Bronchial epithelial cell (primary cell): ENCODE measurements around the gene SETBP1. TPM values are rescaled to one million over a fixed set of nuclear protein-coding genes. Genes with fewer than 3 reads are reported as not detected.

ENCODE experiments used
- DNase-seq: peaks from one replicate; pipeline ENCODE4 v3.0.0-alpha.2; 2010; ENCODE audit warnings: low read depth
- FAIRE-seq: peaks from 2 replicates; lab custom pipeline; 2011; peaks lifted over from hg19 to GRCh38; lab: Jason Lieb, UNC
- H3K27me3 ChIP-seq: 2 replicates; pipeline ENCODE4 v1.5.1; 2011; ENCODE audit warnings: low read length; ENCODE audit not compliant: control insufficient read depth, insufficient read depth
- H3K36me3 ChIP-seq: 2 replicates; pipeline ENCODE4 v1.5.1; 2011; ENCODE audit warnings: low read length; ENCODE audit not compliant: control insufficient read depth, insufficient read depth
- H3K4me3 ChIP-seq: 2 replicates; pipeline ENCODE4 v1.5.1; 2011; ENCODE audit warnings: mild to moderate bottlenecking, low read depth, low read length, control low read depth
- CTCF ChIP-seq: IDR thresholded peaks from 2 replicates; pipeline ENCODE4 v1.5.1; 2011; ENCODE audit warnings: mild to moderate bottlenecking, moderate library complexity, low read length, control low read depth, inconsistent platforms; ENCODE audit not compliant: insufficient read depth, severe bottlenecking
- total RNA-seq: library from RNA; depleted of rRNA; stranded (reverse); fragments of >200 nt; gene quantifications from 2 replicates; pipeline ENCODE4 v1.2.1, GENCODE V29; 2014

SETBP1 gene
- total RNA-seq, 1 donor from 2014 or later, result 1.8 TPM

- Histone ChIP-seq H3K36me3 (no peaks in the 10 kb centered on the region), H3K4me3 (no peak overlapping the region), H3K27me3 (no peaks in the 10 kb centered on the region)
- TF ChIP-seq CTCF, result no peak
- DNase-seq (no peak), FAIRE-seq (no peak)
Measured at GRCh38 chr18:44849361-44849760, 168.7 kb downstream of the SETBP1 start.

- H3K27me3 ChIP-seq, result no peaks in the 10 kb centered on the region
- FAIRE-seq (no peak), DNase-seq (no peak)
- no peaks in the 10 kb centered on the region for H3K36me3 ChIP-seq
- no peak for TF ChIP-seq CTCF
- no peak overlapping the region for H3K4me3 ChIP-seq
Measured at GRCh38 chr18:44850001-44850400, 169.3 kb downstream of the SETBP1 start.

GRCh38 chr18:44851856-44852621 is 171.4 kb downstream of the SETBP1 start:
- Histone ChIP-seq H3K36me3 (no peaks in the 10 kb centered on the region), H3K4me3 (no peak overlapping the region), H3K27me3 (no peaks in the 10 kb centered on the region)
- no peak for TF ChIP-seq CTCF
- FAIRE-seq (peak; percentile 52), DNase-seq (no peak)

GRCh38 chr18:44852818-44853217 is 172.1 kb downstream of the SETBP1 start:
- no peak for FAIRE-seq
- TF ChIP-seq CTCF, result no peak

GRCh38 chr18:44853430-44853829 is 172.7 kb downstream of the SETBP1 start:
- Histone ChIP-seq H3K27me3 (no peaks in the 10 kb centered on the region), H3K4me3 (no peak overlapping the region), H3K36me3 (no peaks in the 10 kb centered on the region)
- DNase-seq (no peak), FAIRE-seq (no peak)
- TF ChIP-seq CTCF, result no peak

More at GRCh38 chr18:44852818-44853217, 172.1 kb downstream of the SETBP1 start:
- Histone ChIP-seq H3K36me3 (no peaks in the 10 kb centered on the region), H3K27me3 (no peaks in the 10 kb centered on the region), H3K4me3 (no peak overlapping the region)
- no peak for DNase-seq
